OCI-LY7 (cell line): ENCODE measurements around the gene KCNIP1. TPM values are rescaled to one million over a fixed set of nuclear protein-coding genes. Genes with fewer than 3 reads are reported as not detected.

Source experiments
- BruUV-seq: library from RNA; stranded (reverse); fragments of 400-500 nt; replicated peaks from 2 replicates; lab custom pipeline; 2021; lab: Mats Ljungman, UMichigan
- CTCF ChIA-PET: fragments of 300-600 bp; sonication (Branson Sonifier 250); formaldehyde crosslinking; loops from one replicate; lab custom pipeline; 2022; ENCODE audit warnings: antibody characterized with exemption; ENCODE audit not compliant: unreplicated experiment; lab: Charles Lee
- POLR2A ChIA-PET: fragments of 300-600 bp; sonication (Branson Sonifier 250); formaldehyde crosslinking; loops from one replicate; lab custom pipeline; 2022; ENCODE audit warnings: antibody characterized with exemption; lab: Charles Lee
- DNase-seq: peaks from one replicate; pipeline ENCODE4 v3.0.0-alpha.2; 2015; ENCODE audit warnings: low spot score
- H2AFZ ChIP-seq: fragments of 200-600 bp; sonication (generic), shearing (Covaris generic); 2 replicates; pipeline ENCODE4 v1.6.1; 2014; ENCODE audit warnings: mild to moderate bottlenecking, antibody characterized with exemption, low read length, moderate library complexity
- H3K27ac ChIP-seq: fragments of 200-600 bp; sonication (generic); 2 replicates; pipeline ENCODE4 v1.5.1; 2014; ENCODE audit warnings: mixed run types, low read depth, mild to moderate bottlenecking, moderate library complexity, low read length, inconsistent platforms; ENCODE audit not compliant: poor library complexity, severe bottlenecking
- H3K36me3 ChIP-seq: fragments of 200-600 bp; sonication (generic); 2 replicates; pipeline ENCODE4 v1.6.1; 2014; ENCODE audit warnings: mild to moderate bottlenecking, antibody characterized with exemption, low read length, moderate library complexity, mixed read lengths; ENCODE audit not compliant: insufficient read depth
- H3K4me1 ChIP-seq: fragments of 200-600 bp; sonication (generic); 2 replicates; pipeline ENCODE4 v1.5.1; 2014; ENCODE audit warnings: mild to moderate bottlenecking, low read length; ENCODE audit not compliant: insufficient read depth, poor library complexity, severe bottlenecking
- H3K4me2 ChIP-seq: fragments of 200-600 bp; sonication (generic); 2 replicates; pipeline ENCODE4 v1.6.1; 2014; ENCODE audit warnings: mild to moderate bottlenecking, low read length
- H3K4me3 ChIP-seq: fragments of 200-600 bp; sonication (generic); 2 replicates; pipeline ENCODE4 v1.5.1; 2014; ENCODE audit warnings: mild to moderate bottlenecking, low read depth, low read length; ENCODE audit not compliant: poor library complexity, severe bottlenecking
- H3K79me2 ChIP-seq: fragments of 200-600 bp; sonication (generic); 2 replicates; pipeline ENCODE4 v1.6.1; 2016; ENCODE audit warnings: low read depth, mild to moderate bottlenecking, low read length, moderate library complexity, mixed read lengths; ENCODE audit not compliant: insufficient read depth
- H3K9me2 ChIP-seq: fragments of 200-600 bp; sonication (generic); 2 replicates; pipeline ENCODE4 v1.6.1; 2016; ENCODE audit warnings: mild to moderate bottlenecking, low read length, mixed read lengths; ENCODE audit not compliant: insufficient read depth
- H3K9me3 ChIP-seq: fragments of 200-600 bp; sonication (generic); 2 replicates; pipeline ENCODE4 v1.6.1; 2014; ENCODE audit warnings: mild to moderate bottlenecking, mixed run types, low read length, mixed read lengths
- H4K20me1 ChIP-seq: fragments of 200-600 bp; sonication (generic); 2 replicates; pipeline ENCODE4 v1.6.1; 2014; ENCODE audit warnings: mild to moderate bottlenecking, antibody characterized with exemption, low read length, moderate library complexity, mixed read lengths; ENCODE audit not compliant: insufficient read depth
- CTCF ChIP-seq: fragments of 200-600 bp; sonication (generic); conservative IDR thresholded peaks from 2 replicates; pipeline ENCODE4 v1.5.1; 2014; ENCODE audit warnings: mild to moderate bottlenecking, antibody characterized with exemption, low read length, moderate library complexity, mixed read lengths
- EZH2phosphoT487 ChIP-seq: fragments of 200-600 bp; sonication (generic); IDR thresholded peaks from 2 replicates; pipeline ENCODE4 v1.6.1; 2018; ENCODE audit warnings: low read depth, borderline replicate concordance, mild to moderate bottlenecking, mixed run types, antibody characterized with exemption, low read length, moderate library complexity, mixed read lengths
- intact Hi-C: fragments of 100-400 bp; cut with micrococcal nuclease; formaldehyde crosslinking; loops from one replicate; pipeline ENCODE4 v1.10.0; 2022; ENCODE audit not compliant: unreplicated experiment
- total RNA-seq, 2 experiments: library from RNA; depleted of rRNA in 1 of 2; stranded (reverse); fragments of >200 nt in 1 of 2; shearing (Covaris generic) in 1 of 2; gene quantifications; 2 replicates each; pipeline ENCODE4 v1.2.3, GENCODE V29; 2014 to 2022

KCNIP1 gene
- total RNA-seq, 2 experiments from 2014 or later, result not detected

GRCh38 chr5:170691657-170692056 is 187.8 kb downstream of the KCNIP1 start:
- intact Hi-C loops, result no loop called here
- TF ChIP-seq CTCF (no peak), EZH2phosphoT487 (no peak)
- no peak overlapping the region for H3K4me3 ChIP-seq
- H2AFZ ChIP-seq, result no peak overlapping the region
- no TSS peak for BruUV-seq
- H3K79me2 ChIP-seq, result no peaks in the 10 kb centered on the region
- CTCF ChIA-PET, result no interaction called here
- no peak overlapping the region for H3K4me2 ChIP-seq
- no peaks in the 10 kb centered on the region for H3K9me3 ChIP-seq
- no peak for DNase-seq
- H3K36me3 ChIP-seq, result no peaks in the 10 kb centered on the region
- no peaks in the 10 kb centered on the region for H3K9me2 ChIP-seq
- H3K4me1 ChIP-seq, result no peaks in the 10 kb centered on the region
- H3K27ac ChIP-seq, result no peak overlapping the region
- POLR2A ChIA-PET, result no interaction called here
- H4K20me1 ChIP-seq, result no peaks in the 10 kb centered on the region

- Histone ChIP-seq H3K4me2 (no peak overlapping the region), H3K79me2 (no peaks in the 10 kb centered on the region), H2AFZ (no peak overlapping the region), H3K4me3 (no peak overlapping the region), H3K27ac (no peak overlapping the region), H3K4me1 (no peaks in the 10 kb centered on the region), H3K36me3 (no peaks in the 10 kb centered on the region), H3K9me3 (no peaks in the 10 kb centered on the region), H3K9me2 (no peaks in the 10 kb centered on the region), H4K20me1 (no peaks in the 10 kb centered on the region)
- intact Hi-C loops, result no loop called here
- TF ChIP-seq EZH2phosphoT487 (no peak), CTCF (no peak)
- DNase-seq, result no peak
- BruUV-seq, result no TSS peak
- ChIA-PET POLR2A (no interaction called here), CTCF (no interaction called here)
Measured at GRCh38 chr5:170693701-170694100, 189.9 kb downstream of the KCNIP1 start.

- Histone ChIP-seq H3K27ac (no peak overlapping the region), H4K20me1 (no peaks in the 10 kb centered on the region), H3K4me3 (no peak overlapping the region), H3K4me1 (no peaks in the 10 kb centered on the region), H3K36me3 (no peaks in the 10 kb centered on the region), H2AFZ (no peak overlapping the region), H3K9me2 (no peaks in the 10 kb centered on the region), H3K4me2 (no peak overlapping the region), H3K79me2 (no peaks in the 10 kb centered on the region), H3K9me3 (no peaks in the 10 kb centered on the region)
- DNase-seq, result no peak
- intact Hi-C loops, result no loop called here
- CTCF ChIA-PET, result no interaction called here
- no TSS peak for BruUV-seq
- TF ChIP-seq CTCF (no peak), EZH2phosphoT487 (no peak)
- POLR2A ChIA-PET, result no interaction called here
Measured at GRCh38 chr5:170694911-170695310, 191.1 kb downstream of the KCNIP1 start.
